Activated CD4-positive, alpha-beta T cell treated with anti-CD3 and anti-CD28 coated beads, Interleukin-2, amount 50 U/mL, for 24 hours (primary cell): Measurements from ENCODE around the gene CAMK2B.

Source experiments
- DNase-seq, 2 donors: peaks; one replicate each; pipeline ENCODE4 v3.0.0-alpha.2; 2020; ENCODE audit warnings: low read depth in 1 of 2, low spot score in 1 of 2

CAMK2B gene

GRCh38 chr7:44330331-44330730 is 4.9 kb upstream of the CAMK2B start:
- DNase-seq, result no peak

GRCh38 chr7:44329888-44330287 is 4.5 kb upstream of the CAMK2B start:
- no peak for DNase-seq

GRCh38 chr7:44329081-44329480 is 3.7 kb upstream of the CAMK2B start:
- no peak for DNase-seq

GRCh38 chr7:44327981-44328380 is 2.6 kb upstream of the CAMK2B start:
- no peak for DNase-seq

GRCh38 chr7:44326261-44327125 is 1.1 kb upstream of the CAMK2B start:
- no peak for DNase-seq

- no peak for DNase-seq
These were observed 432 bp upstream of the CAMK2B start for GRCh38 chr7:44325811-44326241.

GRCh38 chr7:44324481-44325200 is 753 bp downstream of the CAMK2B start:
- DNase-seq, result no peak

- no peak for DNase-seq
These were observed 1.3 kb downstream of the CAMK2B start for GRCh38 chr7:44324204-44324480.

GRCh38 chr7:44323381-44324203 is 1.8 kb downstream of the CAMK2B start:
- no peak for DNase-seq

- DNase-seq, result no peak
These were observed 2.6 kb downstream of the CAMK2B start for GRCh38 chr7:44322631-44323363.

GRCh38 chr7:44321796-44322195 is 3.6 kb downstream of the CAMK2B start:
- DNase-seq, result no peak

- DNase-seq, result no peak
These were observed 4.5 kb downstream of the CAMK2B start for GRCh38 chr7:44320794-44321371.

GRCh38 chr7:44320141-44320540 is 5.3 kb downstream of the CAMK2B start:
- DNase-seq, result no peak

- no peak for DNase-seq
These were observed 7.1 kb downstream of the CAMK2B start for GRCh38 chr7:44318332-44318731.

GRCh38 chr7:44315301-44315903 is 10.0 kb downstream of the CAMK2B start:
- DNase-seq, result no peak

- DNase-seq, result no peak
These were observed 11.8 kb downstream of the CAMK2B start for GRCh38 chr7:44313621-44314031.

GRCh38 chr7:44313016-44313415 is 12.4 kb downstream of the CAMK2B start:
- no peak for DNase-seq

- no peak for DNase-seq
These were observed 13.6 kb downstream of the CAMK2B start for GRCh38 chr7:44311561-44312495.

GRCh38 chr7:44310221-44310848 is 15.1 kb downstream of the CAMK2B start:
- DNase-seq, result no peak
